Activated CD8-positive, alpha-beta memory T cell treated with anti-CD3 and anti-CD28 coated beads, Interleukin-2, amount 10 ng/mL, durations not matched to agents 7 days and 5 days (primary cell): ENCODE measurements around the gene MOCS2. TPM values are rescaled to one million over a fixed set of nuclear protein-coding genes. Genes with fewer than 3 reads are reported as not detected.
"Not testable (repeated sequence)": the region's sequence is repeated elsewhere in the genome, so short reads cannot be mapped to it uniquely, and the experiment has no call there.

ENCODE experiments used
- ATAC-seq: fragments of 150-1000 bp; cut with Tn5 transposase; one replicate; pipeline ENCODE4 v1.10.0; 2021; ENCODE audit warnings: moderate library complexity
- CTCF ChIA-PET: fragments of 350-600 bp; sonication (Branson Sonifier 250); formaldehyde crosslinking; loops from one replicate; lab custom pipeline; 2021; ENCODE audit warnings: antibody characterized with exemption; lab: Charles Lee
- DNase-seq: peaks from one replicate; pipeline ENCODE4 v3.0.0-alpha.2; 2020
- H3K27ac Mint-ChIP-seq: one replicate; pipeline ENCODE4 v1.8.0; 2021; ENCODE audit warnings: mild to moderate bottlenecking, mixed read lengths
- H3K27me3 Mint-ChIP-seq: one replicate; pipeline ENCODE4 v1.8.0; 2021; ENCODE audit warnings: mixed read lengths
- H3K36me3 Mint-ChIP-seq: one replicate; pipeline ENCODE4 v1.8.0; 2021; ENCODE audit warnings: mild to moderate bottlenecking, mixed read lengths
- H3K4me1 Mint-ChIP-seq: one replicate; pipeline ENCODE4 v1.8.0; 2021; ENCODE audit warnings: mixed read lengths
- H3K4me3 Mint-ChIP-seq: one replicate; pipeline ENCODE4 v1.8.0; 2021; ENCODE audit warnings: mild to moderate bottlenecking, moderate library complexity, mixed read lengths
- H3K9me3 Mint-ChIP-seq: one replicate; pipeline ENCODE4 v1.8.0; 2022; ENCODE audit warnings: low read depth, mixed read lengths
- total RNA-seq, 2 experiments: library from RNA; stranded (reverse); gene quantifications; one replicate each; pipeline ENCODE4 v1.2.3, GENCODE V29; 2021

The MOCS2 gene
- total RNA-seq, 2 experiments from 2014 or later: 28.2 to 31.6 TPM

DNA sequence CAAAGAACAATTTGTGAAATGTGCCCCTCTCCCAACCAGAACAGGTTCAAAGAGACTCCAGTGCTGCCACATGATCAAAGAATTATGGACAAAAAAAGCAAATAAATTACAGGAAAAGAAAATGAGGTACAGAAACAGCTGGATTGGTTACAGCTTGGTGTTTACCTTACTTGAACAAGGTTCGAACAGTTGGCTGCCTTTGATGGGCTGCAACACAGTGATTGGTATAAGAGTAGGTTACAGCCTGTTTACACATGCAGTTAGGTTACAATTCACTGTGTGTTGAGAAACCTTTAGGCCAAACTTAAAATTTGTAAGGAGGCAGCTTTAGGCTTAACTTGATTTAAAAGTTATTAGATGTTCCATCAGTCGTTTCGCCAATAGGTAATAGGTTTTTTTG lies 3.4 kb upstream of the MOCS2 start:
- H3K27ac Mint-ChIP-seq: no peak overlapping the region
- H3K4me3 Mint-ChIP-seq: no peak overlapping the region
- H3K36me3 Mint-ChIP-seq: peaks cover 7% of the 10 kb centered on the region
- H3K27me3 Mint-ChIP-seq: no peaks in the 10 kb centered on the region
- peaks cover 24% of the 10 kb centered on the region for H3K4me1 Mint-ChIP-seq
- ATAC-seq (no peak), DNase-seq (no peak)
- no peaks in the 10 kb centered on the region for H3K9me3 Mint-ChIP-seq
- CTCF ChIA-PET: interaction anchor here (1.7 to 2.0 kb wide), 2 partner anchors 10 to 164 kb away, joined by 5 read pairs; no protein-coding TSS in a partner anchor

DNA sequence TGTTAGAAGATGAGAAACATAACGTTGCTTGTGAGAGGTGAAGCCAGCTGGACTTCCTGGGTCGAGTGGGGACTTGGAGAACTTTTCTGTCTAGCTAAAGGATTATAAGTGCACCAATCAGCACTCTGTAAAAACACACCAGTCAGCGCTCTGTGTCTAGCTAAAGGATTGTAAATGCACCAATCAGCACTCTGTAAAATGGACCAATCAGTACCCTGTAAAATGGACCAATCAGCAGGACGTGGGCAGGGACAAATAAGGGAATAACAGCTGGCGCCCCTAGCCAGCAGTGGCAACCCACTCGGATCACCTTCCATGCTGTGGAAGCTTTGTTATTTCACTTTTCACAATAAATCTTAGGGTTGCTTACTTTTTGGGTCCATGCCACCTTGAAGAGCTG lies 2.8 kb upstream of the MOCS2 start:
- not testable (repeated sequence) for ATAC-seq, H3K4me3 Mint-ChIP-seq, DNase-seq, H3K27ac Mint-ChIP-seq, H3K9me3 Mint-ChIP-seq, H3K27me3 Mint-ChIP-seq, H3K36me3 Mint-ChIP-seq
- peaks cover 30% of the 10 kb centered on the region for H3K4me1 Mint-ChIP-seq
- CTCF ChIA-PET: interaction anchor here (1.7 to 2.0 kb wide), 2 partner anchors 10 to 163 kb away, joined by 5 read pairs; no protein-coding TSS in a partner anchor

DNA sequence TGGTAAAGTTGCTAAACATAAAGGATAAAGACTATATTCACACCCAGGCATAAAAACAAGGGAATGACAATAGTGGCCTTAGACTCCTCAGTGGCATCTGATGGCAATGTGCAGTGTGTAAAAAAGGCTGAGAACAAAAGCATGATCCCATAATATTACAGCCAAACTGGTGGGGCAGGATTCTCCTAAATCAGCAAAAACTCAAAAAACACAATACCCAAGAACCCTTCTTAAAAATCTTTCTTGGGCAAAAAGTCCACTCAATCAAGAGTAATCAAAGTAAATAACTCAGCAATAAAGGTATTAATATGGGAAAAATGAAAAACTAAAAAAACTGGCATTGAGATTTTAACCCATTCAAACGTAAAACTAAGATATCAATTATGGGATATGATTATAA lies 1.6 kb upstream of the MOCS2 start:
- no peak for ATAC-seq
- Mint-ChIP-seq H3K36me3 (peaks cover 20% of the 10 kb centered on the region), H3K27me3 (no peaks in the 10 kb centered on the region), H3K4me1 (peaks cover 38% of the 10 kb centered on the region), H3K4me3 (peak overlapping the region; percentile 91), H3K9me3 (no peaks in the 10 kb centered on the region), H3K27ac (no peak overlapping the region)
- no peak for DNase-seq
- CTCF ChIA-PET: no interaction called here

DNA sequence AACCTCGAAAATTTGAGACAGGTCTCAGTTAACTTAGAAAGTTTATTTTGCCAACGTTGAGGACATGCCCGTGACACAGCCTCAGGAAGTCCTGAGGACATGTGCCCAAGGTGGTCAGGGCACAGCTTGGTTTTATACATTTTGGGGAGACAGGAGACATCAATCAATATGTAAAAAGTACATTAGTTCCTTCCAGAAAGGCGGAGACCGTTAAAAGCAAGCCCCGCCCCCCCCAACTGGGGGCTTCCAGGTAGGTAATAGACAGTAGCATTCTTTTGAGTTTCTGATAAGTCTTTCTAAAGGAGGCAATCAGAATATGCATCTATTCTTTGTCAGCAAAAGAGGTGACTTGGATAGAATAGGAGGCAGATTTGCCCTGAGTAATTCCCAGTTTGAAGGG lies 599 bp upstream of the MOCS2 start:
- DNase-seq (peak; percentile 42), ATAC-seq (peak; percentile 11)
- CTCF ChIA-PET: interaction anchor here (0.7 to 2.2 kb wide), 10 partner anchors 10 to 166 kb away, joined by 3 to 9 read pairs (median 5); no protein-coding TSS in a partner anchor
- Mint-ChIP-seq H3K4me1 (peaks cover 47% of the 10 kb centered on the region), H3K9me3 (no peaks in the 10 kb centered on the region), H3K36me3 (peaks cover 29% of the 10 kb centered on the region), H3K27me3 (no peaks in the 10 kb centered on the region), H3K4me3 (peak overlapping the region; percentile 91), H3K27ac (peak overlapping the region; percentile 89)

DNA sequence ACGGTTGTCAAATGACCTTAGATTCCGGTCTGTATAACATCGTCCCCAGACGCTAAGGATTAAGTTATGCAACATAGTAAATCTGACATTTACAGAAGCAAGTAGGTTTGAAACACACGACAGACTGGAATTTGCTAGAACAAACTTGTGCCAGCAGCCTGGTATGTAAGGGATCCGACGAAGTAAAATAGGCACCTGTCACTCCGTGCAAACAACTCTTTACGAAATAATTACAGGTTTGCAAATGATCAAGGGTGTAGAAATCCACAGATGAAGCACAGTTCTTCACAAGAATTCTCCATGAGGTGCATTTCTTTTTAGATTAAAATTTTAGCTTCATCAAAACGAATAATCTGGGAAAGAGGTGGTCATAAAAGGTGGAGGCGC lies 508 bp downstream of the MOCS2 start:
- Mint-ChIP-seq H3K27me3 (no peaks in the 10 kb centered on the region), H3K4me1 (peaks cover 48% of the 10 kb centered on the region), H3K27ac (peak overlapping the region; percentile 89), H3K9me3 (no peaks in the 10 kb centered on the region), H3K36me3 (peaks cover 33% of the 10 kb centered on the region), H3K4me3 (peak overlapping the region; percentile 91)
- no peak for DNase-seq
- peak; percentile 2 for ATAC-seq
- CTCF ChIA-PET: interaction anchor here (0.9 to 2.2 kb wide), 10 partner anchors 9 to 165 kb away, joined by 3 to 9 read pairs (median 5); no protein-coding TSS in a partner anchor

DNA sequence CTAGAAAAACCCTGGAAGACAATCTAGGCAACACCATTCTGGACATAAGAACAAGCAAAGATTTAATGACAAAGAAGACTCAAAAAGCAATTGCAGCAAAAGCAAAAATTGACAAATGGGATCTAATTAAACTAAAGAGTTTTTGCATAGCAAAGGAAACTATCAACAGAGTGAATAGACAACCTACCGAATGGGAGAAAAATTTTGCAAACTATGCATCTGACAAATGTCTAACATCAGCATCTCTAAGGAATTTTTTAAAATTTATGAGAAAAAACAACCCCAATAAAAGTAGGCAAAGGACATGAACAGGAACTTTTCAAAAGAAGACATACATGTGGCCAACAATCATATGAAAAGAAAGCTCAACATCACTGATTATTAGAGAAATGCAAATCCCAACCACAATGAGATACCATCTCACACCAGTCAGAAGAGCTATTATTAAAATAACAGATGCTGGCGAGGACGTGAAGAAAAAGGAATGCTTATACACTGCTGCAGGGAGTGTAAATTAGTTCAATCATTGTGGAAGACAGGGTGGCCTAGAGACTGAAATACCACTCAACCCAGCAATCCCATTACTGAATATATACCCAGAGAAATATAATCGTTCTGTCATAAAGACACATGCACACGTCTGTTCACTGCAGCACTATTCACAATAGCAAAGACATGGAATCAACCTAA lies 3.8 kb downstream of the MOCS2 start:
- peaks cover 46% of the 10 kb centered on the region for H3K4me1 Mint-ChIP-seq
- CTCF ChIA-PET: interaction anchor here (1.0 to 4.2 kb wide), 4 partner anchors 8 to 157 kb away, joined by 3 to 25 read pairs (median 4); no protein-coding TSS in a partner anchor
- no peak for ATAC-seq
- no peak overlapping the region for H3K27ac Mint-ChIP-seq
- no peaks in the 10 kb centered on the region for H3K27me3 Mint-ChIP-seq
- DNase-seq: no peak
- H3K4me3 Mint-ChIP-seq: no peak overlapping the region
- no peaks in the 10 kb centered on the region for H3K9me3 Mint-ChIP-seq
- peaks cover 39% of the 10 kb centered on the region for H3K36me3 Mint-ChIP-seq

DNA sequence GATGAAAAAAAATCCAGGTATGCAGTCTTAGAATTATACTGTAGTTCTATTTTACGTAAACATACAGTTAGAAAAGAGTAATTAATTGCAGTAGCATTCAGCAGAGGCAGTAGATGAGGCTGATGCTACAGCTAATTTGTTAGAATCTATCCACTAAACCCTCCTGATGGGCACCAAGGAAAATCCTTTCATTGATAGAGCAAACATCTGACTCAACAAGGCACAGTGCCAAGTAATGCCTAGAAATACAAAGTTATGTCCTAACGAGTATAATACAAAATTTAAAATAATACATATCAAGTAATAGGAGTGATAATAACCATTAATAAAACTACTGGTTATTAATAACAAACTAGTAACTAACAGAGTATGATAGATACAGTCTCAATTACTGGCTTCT lies 9.0 kb downstream of the MOCS2 start:
- ATAC-seq: no peak
- Mint-ChIP-seq H3K27me3 (no peaks in the 10 kb centered on the region), H3K27ac (no peak overlapping the region), H3K9me3 (no peaks in the 10 kb centered on the region), H3K4me1 (peaks cover 11% of the 10 kb centered on the region), H3K36me3 (peaks cover 53% of the 10 kb centered on the region), H3K4me3 (no peak overlapping the region)
- CTCF ChIA-PET: interaction anchor here (0.8 to 1.6 kb wide), 3 partner anchors 9 to 153 kb away, joined by 3 to 5 read pairs (median 4); partner anchors contain the start of gene MOCS2
- DNase-seq: no peak

DNA sequence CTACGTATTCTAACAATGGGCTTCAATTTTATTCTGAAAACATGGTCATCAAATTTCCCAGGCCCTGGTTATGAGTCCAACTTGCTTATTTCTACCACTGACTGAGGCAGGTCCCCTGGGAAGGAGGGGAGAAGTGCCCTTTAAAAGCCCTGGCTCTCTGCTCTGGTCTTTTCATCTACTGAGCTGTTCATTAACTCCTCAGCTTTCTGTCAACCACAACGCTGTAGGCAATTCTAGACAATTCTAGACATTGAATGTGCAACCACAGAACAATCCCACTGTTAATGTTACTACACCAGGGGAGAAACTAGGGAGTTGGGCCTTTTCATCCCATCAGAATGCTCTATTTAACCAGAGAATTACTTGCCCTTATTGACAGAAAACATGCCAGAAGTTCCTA lies 10.0 kb downstream of the MOCS2 start:
- ATAC-seq (no peak), DNase-seq (no peak)
- CTCF ChIA-PET: interaction anchor here (0.8 to 1.5 kb wide), 3 partner anchors 10 to 151 kb away, joined by 3 to 5 read pairs (median 4); no protein-coding TSS in a partner anchor
- Mint-ChIP-seq H3K4me3 (no peak overlapping the region), H3K9me3 (no peaks in the 10 kb centered on the region), H3K27ac (no peak overlapping the region), H3K36me3 (peaks cover 49% of the 10 kb centered on the region), H3K27me3 (no peaks in the 10 kb centered on the region), H3K4me1 (peaks cover 14% of the 10 kb centered on the region)

DNA sequence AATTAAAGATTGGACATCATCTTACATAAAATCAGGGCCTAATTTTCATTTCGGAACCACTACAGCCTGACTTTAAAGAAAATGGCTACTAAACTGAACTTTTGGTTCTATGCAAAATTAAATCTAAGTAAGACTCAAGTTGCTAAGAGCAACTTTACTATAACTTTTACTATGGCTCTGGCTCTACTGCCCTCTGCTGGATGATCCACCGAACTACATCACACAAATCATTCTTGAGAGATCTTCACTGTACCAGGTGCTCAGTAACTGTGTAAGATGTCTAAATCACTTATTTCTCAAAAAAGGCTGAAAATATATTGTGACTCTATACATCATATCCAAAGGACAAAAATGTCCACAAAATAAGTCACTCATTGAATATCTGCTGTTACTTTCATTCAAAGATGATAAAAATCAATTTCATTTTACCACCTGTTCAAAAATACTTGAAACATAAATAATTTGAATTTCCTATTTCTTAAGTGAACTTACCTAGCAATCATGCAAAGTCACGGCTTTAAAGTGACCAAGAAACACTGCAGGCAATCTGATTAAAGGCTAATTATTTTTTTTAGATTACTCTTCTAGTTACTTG lies 13.5 kb downstream of the MOCS2 start:
- H3K4me3 Mint-ChIP-seq: no peak overlapping the region
- peaks cover 46% of the 10 kb centered on the region for H3K36me3 Mint-ChIP-seq
- DNase-seq (peak; percentile 84), ATAC-seq (peak; percentile 88)
- H3K9me3 Mint-ChIP-seq: no peaks in the 10 kb centered on the region
- CTCF ChIA-PET: interaction anchor here (0.7 to 3.8 kb wide), 12 partner anchors 8 to 151 kb away, joined by 3 to 79 read pairs (median 4); partner anchors contain the start of gene ITGA2
- no peaks in the 10 kb centered on the region for H3K27me3 Mint-ChIP-seq
- peaks cover 17% of the 10 kb centered on the region for H3K4me1 Mint-ChIP-seq
- peak overlapping the region; percentile 43 for H3K27ac Mint-ChIP-seq

DNA sequence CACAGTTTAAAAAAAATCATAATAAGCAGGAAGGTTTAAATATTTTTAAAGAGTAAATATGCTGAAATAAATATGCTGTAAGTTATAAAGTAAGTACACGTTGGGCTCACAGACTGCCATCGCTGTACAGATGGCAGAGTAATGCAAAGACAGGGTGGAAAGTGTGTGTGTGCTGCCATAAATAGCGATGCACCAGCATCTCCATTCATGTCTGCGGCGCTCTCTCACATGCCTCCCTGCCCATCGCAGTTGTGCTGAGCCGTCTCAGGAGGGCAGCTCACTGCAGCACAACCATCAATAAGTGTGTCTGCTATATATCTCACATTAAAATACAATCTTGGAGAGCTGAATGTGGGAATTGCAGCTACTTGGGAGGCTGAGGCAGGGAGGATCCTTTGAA lies 14.3 kb downstream of the MOCS2 start:
- Mint-ChIP-seq H3K4me3 (no peak overlapping the region), H3K27ac (no peak overlapping the region), H3K9me3 (no peaks in the 10 kb centered on the region), H3K36me3 (peaks cover 42% of the 10 kb centered on the region), H3K27me3 (no peaks in the 10 kb centered on the region), H3K4me1 (peaks cover 22% of the 10 kb centered on the region)
- DNase-seq (no peak), ATAC-seq (no peak)
- CTCF ChIA-PET: interaction anchor here (0.7 to 3.8 kb wide), 7 partner anchors 13 to 151 kb away, joined by 3 to 79 read pairs (median 3); no protein-coding TSS in a partner anchor

DNA sequence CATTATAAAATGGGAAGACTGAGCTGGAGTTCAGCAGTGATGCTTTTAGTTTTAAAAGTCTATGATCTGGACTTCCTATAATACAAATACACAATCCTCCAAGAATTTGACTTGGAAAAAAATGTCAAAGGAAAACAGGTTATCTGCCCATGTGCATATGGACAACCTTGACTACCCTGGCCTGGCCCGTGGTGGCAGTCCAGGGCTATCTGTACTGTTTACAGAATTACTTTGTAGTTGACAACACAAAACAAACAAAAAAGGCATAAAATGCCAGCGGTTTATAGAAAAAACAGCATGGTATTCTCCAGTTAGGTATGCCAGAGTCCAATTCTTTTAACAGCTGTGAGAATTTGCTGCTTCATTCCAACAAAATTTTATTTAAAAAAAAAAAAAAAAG lies 17.3 kb downstream of the MOCS2 start:
- no peak overlapping the region for H3K27ac Mint-ChIP-seq
- ATAC-seq: no peak
- peaks cover 39% of the 10 kb centered on the region for H3K4me1 Mint-ChIP-seq
- no peak overlapping the region for H3K4me3 Mint-ChIP-seq
- DNase-seq: no peak
- no peaks in the 10 kb centered on the region for H3K27me3 Mint-ChIP-seq
- CTCF ChIA-PET: interaction anchor here (1.4 to 7.1 kb wide), 3 partner anchors 57 to 144 kb away, joined by 5 to 65 read pairs (median 6); no protein-coding TSS in a partner anchor
- H3K36me3 Mint-ChIP-seq: peaks cover 32% of the 10 kb centered on the region
- no peaks in the 10 kb centered on the region for H3K9me3 Mint-ChIP-seq

DNA sequence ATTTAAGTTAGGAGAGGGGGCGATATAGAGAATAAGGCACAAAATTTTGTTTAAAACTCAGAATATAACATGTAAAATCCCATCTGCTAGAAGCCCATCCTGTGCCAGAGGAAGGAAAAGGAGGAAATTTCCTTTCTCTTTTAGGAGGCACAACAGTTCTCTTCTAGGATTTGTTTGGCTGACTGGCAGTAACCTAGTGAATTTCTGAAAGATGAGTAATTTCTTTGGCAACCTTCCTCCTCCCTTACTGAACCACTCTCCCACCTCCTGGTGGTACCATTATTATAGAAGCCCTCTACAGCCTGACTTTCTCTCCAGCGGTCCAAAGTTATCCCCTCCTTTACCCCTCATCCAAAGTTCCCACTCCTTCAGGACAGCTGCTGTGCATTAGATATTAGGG lies 18.3 kb downstream of the MOCS2 start:
- DNase-seq (no peak), ATAC-seq (no peak)
- Mint-ChIP-seq H3K4me1 (peaks cover 41% of the 10 kb centered on the region), H3K36me3 (peaks cover 37% of the 10 kb centered on the region), H3K9me3 (no peaks in the 10 kb centered on the region), H3K27me3 (no peaks in the 10 kb centered on the region), H3K4me3 (no peak overlapping the region), H3K27ac (no peak overlapping the region)
- CTCF ChIA-PET: interaction anchor here (1.4 to 7.1 kb wide), 3 partner anchors 100 to 143 kb away, joined by 5 to 65 read pairs (median 5); no protein-coding TSS in a partner anchor

DNA sequence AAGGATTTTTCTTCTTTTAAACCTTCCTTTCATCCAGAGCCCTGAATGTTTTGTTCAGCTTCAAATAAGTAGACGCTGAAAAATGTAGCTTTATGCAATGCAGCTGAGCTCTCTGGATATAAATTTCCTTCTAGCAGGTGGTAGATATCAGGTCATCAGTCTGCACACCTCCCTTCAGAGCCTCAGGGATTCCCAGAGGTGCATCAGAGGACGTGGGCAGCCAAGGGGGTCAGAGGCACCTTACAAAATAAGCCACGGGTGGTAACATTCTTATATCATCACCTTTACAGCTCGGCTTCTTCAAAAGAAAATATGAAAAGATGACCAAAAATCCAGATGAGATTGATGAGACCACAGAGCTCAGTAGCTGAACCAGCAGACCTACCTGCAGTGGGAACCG lies 19.3 kb downstream of the MOCS2 start:
- ATAC-seq (no peak), DNase-seq (peak; percentile 49)
- no peaks in the 10 kb centered on the region for H3K27me3 Mint-ChIP-seq
- no peak overlapping the region for H3K4me3 Mint-ChIP-seq
- H3K36me3 Mint-ChIP-seq: peaks cover 44% of the 10 kb centered on the region
- peak overlapping the region; percentile 10 for H3K27ac Mint-ChIP-seq
- CTCF ChIA-PET: interaction anchor here (0.7 to 7.1 kb wide), 6 partner anchors 10 to 142 kb away, joined by 3 to 65 read pairs (median 6); no protein-coding TSS in a partner anchor
- H3K4me1 Mint-ChIP-seq: peaks cover 35% of the 10 kb centered on the region
- no peaks in the 10 kb centered on the region for H3K9me3 Mint-ChIP-seq
